OCI-M1 (cell line): Measurements from ENCODE around the gene TMEM190.

Experiments
- DNase-seq: peaks from one replicate; lab custom pipeline; 2025; lab: John Stamatoyannopoulos, UW

TMEM190 gene

DNA sequence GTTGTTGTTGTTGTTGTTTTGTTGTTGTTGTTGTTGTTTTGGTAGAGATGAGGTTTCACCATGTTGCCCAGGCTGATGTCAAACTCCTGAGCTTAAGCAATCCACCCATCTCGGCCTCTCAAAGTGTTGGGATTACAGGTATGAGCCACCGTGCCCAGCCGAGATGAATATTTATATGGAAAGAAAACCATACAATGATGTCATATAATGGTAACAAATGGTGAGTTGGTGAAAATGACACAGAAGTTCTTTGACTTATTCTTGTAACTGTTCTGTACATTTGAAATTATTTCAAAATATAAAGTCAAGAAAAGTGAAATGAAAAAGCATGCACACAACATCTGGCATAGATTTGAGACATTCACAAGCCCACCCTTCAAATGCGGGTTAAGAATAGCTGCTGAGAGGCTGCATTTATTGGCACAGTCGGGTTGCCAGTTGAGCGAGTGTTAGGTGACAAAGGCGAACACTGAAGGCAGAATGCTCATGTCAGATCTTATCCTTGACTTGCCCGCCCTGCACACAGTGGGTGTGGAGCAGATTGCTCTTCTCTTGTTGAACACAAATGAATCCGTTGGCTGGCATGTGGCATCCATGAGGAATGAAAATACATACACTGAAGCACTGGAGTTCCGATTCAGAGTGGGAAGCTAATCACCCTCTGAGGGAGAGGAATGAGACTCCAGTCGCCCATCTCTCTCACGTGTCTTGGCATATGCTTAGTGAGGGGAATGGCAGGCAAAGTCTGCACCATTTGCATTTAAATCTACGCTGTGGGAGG is 46.8 kb downstream of the TMEM190 start:
- DNase-seq = no peak

DNA sequence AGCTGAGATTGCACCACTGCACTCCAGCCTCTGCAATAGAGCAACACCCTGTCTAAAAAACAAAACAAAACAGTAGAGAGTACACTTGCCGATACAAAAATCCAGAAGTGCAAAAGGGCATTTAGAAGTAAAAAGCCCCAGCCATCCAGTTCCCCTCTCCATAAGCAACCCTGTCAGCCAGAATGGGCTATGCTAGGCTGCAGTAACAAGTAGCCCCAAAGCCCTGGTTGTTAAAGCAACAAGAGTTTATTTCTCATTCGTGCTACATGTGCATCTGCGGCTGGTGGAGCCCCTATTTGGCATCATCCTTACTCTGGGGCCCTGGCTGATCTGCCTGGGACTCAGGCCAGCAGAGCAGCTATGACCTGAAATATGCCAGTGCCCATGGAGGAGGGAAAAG is 47.9 kb downstream of the TMEM190 start:
- DNase-seq = no peak

GRCh38 chr19:55426042-55426441 is 49.4 kb downstream of the TMEM190 start:
- no peak for DNase-seq
